Activated CD4-positive, alpha-beta T cell treated with anti-CD3 and anti-CD28 coated beads, Interleukin-2, amount 10 ng/mL, durations not matched to agents 24 days and 14 days (primary cell): ENCODE data around the gene CD101. TPM values are rescaled to one million over a fixed set of nuclear protein-coding genes. Genes with fewer than 3 reads are reported as not detected.
"Not testable (repeated sequence)": the region's sequence is repeated elsewhere in the genome, so short reads cannot be mapped to it uniquely, and the experiment has no call there.

ENCODE experiments used
- DNase-seq: peaks from one replicate; pipeline ENCODE4 v3.0.0; 2022
- H3K27ac Mint-ChIP-seq: one replicate; pipeline ENCODE4 v1.8.0; 2022; ENCODE audit warnings: mild to moderate bottlenecking, mixed read lengths
- H3K27me3 Mint-ChIP-seq: one replicate; pipeline ENCODE4 v1.8.0; 2022; ENCODE audit warnings: mixed read lengths
- H3K36me3 Mint-ChIP-seq: one replicate; pipeline ENCODE4 v1.8.0; 2022; ENCODE audit warnings: low read depth, mild to moderate bottlenecking, mixed read lengths
- H3K4me1 Mint-ChIP-seq: one replicate; pipeline ENCODE4 v1.8.0; 2021; ENCODE audit warnings: mixed read lengths
- H3K4me3 Mint-ChIP-seq: one replicate; pipeline ENCODE4 v1.8.0; 2022; ENCODE audit warnings: mild to moderate bottlenecking, moderate library complexity, mixed read lengths
- H3K9me3 Mint-ChIP-seq: one replicate; pipeline ENCODE4 v1.8.0; 2021; ENCODE audit warnings: mixed read lengths
- intact Hi-C: fragments of 100-400 bp; cut with micrococcal nuclease; formaldehyde crosslinking; loops from one replicate; pipeline ENCODE4 v1.15.1; 2023
- total RNA-seq: library from RNA; stranded (reverse); gene quantifications from 2 replicates; pipeline ENCODE4 v1.2.3, GENCODE V29; 2022

The CD101 gene
- total RNA-seq, 1 donor from 2014 or later, result 0.82 TPM

DNA sequence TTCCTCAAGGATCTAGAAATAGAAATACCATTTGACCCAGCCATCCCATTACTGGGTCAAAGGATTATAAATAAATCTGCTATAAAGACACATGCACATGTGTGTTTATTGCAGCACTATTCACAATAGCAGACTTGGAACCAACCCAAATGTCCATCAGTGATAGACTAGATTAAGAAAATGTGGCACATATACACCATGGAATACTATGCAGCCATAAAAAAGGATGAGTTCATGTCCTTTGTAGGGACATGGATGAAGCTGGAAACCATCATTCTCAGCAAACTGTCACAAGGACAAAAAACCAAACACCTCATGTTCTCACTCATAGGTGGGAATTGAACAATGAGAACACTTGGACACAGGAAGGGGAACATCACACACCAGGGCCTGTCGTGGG, 21.3 kb upstream of the CD101 start:
- H3K4me3 Mint-ChIP-seq, H3K27ac Mint-ChIP-seq: not testable (repeated sequence)

DNA sequence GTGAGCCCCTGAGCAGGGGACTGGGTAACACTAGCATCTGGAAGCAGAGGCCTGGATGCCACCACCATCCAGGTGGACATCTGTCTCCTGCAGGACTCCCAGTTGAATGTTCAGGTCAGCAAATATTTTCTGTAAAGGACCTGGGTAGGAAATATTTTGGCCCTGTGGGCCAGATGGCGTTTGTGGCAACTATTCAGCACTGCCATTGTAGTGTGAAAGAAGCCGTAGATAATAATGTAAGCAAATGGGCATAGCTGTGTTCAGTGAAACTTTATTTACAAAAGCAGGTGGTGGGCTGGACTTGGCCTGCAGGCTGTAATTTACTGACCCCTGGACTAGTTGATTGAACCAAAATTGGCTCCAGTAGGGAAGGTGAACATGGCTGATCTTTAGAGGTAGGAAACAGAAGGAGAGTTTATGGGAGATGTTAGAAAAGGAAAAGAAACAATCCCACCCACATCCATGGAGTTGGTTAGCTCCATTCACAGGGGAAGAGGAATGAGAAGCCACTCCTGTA, 20.0 kb upstream of the CD101 start:
- Mint-ChIP-seq H3K27ac (no peak overlapping the region), H3K27me3 (peaks cover 2% of the 10 kb centered on the region), H3K4me3 (no peak overlapping the region), H3K4me1 (peaks cover 9% of the 10 kb centered on the region), H3K36me3 (peaks cover 6% of the 10 kb centered on the region), H3K9me3 (peaks cover 6% of the 10 kb centered on the region)
- no peak for DNase-seq
- intact Hi-C loops, result no loop called here

More for the DNA sequence above, 21.3 kb upstream of the CD101 start:
- intact Hi-C loops, H3K27me3 Mint-ChIP-seq, DNase-seq, H3K4me1 Mint-ChIP-seq: not testable (repeated sequence)
- Mint-ChIP-seq H3K9me3 (peaks cover 11% of the 10 kb centered on the region), H3K36me3 (peaks cover 15% of the 10 kb centered on the region)

DNA sequence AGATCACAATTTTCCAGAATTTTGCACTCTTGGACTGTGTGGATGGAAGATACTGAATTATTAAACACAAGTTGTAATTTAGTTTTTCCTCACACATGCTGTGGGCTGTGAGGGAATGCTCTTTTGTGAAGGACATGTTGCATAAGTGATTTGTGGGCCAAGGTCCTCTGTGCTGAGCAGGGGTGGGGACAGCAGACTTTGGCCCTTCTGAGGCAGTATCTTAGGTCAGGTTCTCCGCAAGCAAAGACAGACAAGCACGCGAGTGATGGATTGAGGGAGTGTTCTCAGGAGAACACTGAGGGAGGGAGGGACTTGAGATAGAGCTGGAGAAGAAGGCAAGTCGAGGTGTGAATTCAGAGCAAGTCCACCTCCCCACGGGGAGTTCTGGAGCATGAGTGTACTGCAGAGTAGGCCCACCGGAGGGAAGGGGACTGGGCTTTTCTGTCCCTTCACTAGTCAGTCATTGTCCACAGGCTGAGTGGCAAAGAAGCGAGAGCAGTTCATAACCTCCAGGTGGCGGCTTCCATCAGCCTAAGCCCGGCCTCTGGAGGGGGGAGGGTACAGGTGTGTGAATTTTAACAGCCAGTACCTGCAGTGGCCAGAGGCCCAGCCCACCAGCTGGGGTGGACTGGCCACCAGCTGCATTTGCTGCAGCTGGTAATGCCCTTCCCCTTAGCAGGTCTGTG, 19.1 kb upstream of the CD101 start:
- H3K36me3 Mint-ChIP-seq, result peaks cover 5% of the 10 kb centered on the region
- no peaks in the 10 kb centered on the region for H3K27me3 Mint-ChIP-seq
- H3K4me1 Mint-ChIP-seq, result peaks cover 18% of the 10 kb centered on the region
- no peak overlapping the region for H3K27ac Mint-ChIP-seq
- no peak overlapping the region for H3K4me3 Mint-ChIP-seq
- H3K9me3 Mint-ChIP-seq, result peaks cover 2% of the 10 kb centered on the region
- no peak for DNase-seq
- intact Hi-C loops, result no loop called here

DNA sequence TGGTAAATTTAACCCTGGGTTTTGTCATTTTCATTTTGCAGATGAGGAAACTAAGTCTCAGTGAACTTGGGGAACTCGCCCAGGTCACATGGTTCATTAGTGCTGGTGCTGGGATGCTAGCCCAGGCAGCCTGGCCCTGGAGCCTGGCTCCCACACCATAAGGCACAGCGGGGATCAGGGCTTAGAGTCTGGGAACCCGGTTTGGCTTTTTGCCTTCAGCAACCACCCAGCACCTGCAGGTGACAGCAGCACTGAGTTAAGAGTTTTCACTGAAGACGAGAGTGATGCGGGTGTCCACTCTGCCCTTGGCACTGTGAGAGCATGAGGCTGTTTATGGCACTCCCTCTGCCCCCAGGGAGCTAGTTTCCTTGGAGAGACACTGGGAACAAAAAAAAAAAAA, 18.4 kb upstream of the CD101 start:
- H3K4me1 Mint-ChIP-seq, result peaks cover 23% of the 10 kb centered on the region
- no peak overlapping the region for H3K27ac Mint-ChIP-seq
- no peak for DNase-seq
- H3K36me3 Mint-ChIP-seq, result peaks cover 6% of the 10 kb centered on the region
- no peak overlapping the region for H3K4me3 Mint-ChIP-seq
- intact Hi-C loops, result no loop called here
- H3K27me3 Mint-ChIP-seq, result no peaks in the 10 kb centered on the region
- H3K9me3 Mint-ChIP-seq, result no peaks in the 10 kb centered on the region

DNA sequence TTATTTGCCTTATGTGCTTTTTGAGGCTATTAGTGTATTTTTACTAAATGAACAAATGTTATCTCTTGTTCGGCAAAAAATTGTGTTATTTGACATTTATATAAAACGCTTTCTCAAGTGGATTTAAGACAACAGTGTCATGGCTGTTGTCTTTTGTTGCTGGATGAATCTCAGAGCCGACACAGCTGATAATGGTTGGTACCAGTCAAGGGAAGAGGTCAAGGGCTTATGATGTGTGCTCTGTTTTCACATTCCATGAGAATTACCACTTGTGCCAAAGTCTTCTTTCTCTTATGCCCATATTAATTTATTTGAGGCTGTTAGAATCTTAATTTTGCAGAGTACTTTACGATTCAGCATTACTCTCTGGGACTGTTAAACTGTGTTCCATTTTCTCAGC, 17.9 kb upstream of the CD101 start:
- DNase-seq, result no peak
- Mint-ChIP-seq H3K4me3 (no peak overlapping the region), H3K27me3 (no peaks in the 10 kb centered on the region), H3K27ac (no peak overlapping the region), H3K36me3 (peaks cover 6% of the 10 kb centered on the region), H3K9me3 (no peaks in the 10 kb centered on the region), H3K4me1 (peaks cover 26% of the 10 kb centered on the region)
- intact Hi-C loops, result no loop called here

DNA sequence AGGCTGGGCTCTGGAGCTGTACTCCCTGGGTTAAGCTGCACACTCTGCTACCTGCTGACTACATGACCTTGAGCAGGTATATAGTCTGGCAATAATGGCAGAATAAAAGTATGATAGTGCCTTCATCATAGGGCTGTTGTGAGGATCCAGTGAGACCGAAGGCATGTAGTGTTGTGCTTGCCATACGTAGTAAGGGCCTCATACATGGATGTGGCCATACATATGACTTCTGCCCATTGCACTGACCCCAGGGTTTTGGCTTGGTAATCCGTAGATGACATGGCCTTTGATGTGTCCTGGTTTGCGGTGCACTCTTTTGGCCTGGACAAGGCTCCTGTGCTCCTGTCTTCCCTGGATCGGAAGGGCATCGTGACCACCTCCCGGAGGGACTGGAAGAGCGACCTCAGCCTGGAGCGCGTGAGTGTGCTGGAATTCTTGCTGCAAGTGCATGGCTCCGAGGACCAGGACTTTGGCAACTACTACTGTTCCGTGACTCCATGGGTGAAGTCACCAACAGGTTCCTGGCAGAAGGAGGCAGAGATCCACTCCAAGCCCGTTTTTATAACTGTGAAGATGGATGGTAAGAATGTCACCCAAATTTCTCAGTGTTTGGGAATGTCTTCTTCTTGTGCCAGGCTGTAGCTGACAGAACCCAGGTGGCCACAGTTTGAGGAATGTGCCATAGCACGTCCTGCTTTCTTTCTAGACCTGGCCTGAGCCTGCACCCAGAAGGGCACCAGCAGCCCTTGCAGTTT, 17.0 kb upstream of the CD101 start:
- H3K36me3 Mint-ChIP-seq, result peaks cover 6% of the 10 kb centered on the region
- intact Hi-C loops, result no loop called here

DNA sequence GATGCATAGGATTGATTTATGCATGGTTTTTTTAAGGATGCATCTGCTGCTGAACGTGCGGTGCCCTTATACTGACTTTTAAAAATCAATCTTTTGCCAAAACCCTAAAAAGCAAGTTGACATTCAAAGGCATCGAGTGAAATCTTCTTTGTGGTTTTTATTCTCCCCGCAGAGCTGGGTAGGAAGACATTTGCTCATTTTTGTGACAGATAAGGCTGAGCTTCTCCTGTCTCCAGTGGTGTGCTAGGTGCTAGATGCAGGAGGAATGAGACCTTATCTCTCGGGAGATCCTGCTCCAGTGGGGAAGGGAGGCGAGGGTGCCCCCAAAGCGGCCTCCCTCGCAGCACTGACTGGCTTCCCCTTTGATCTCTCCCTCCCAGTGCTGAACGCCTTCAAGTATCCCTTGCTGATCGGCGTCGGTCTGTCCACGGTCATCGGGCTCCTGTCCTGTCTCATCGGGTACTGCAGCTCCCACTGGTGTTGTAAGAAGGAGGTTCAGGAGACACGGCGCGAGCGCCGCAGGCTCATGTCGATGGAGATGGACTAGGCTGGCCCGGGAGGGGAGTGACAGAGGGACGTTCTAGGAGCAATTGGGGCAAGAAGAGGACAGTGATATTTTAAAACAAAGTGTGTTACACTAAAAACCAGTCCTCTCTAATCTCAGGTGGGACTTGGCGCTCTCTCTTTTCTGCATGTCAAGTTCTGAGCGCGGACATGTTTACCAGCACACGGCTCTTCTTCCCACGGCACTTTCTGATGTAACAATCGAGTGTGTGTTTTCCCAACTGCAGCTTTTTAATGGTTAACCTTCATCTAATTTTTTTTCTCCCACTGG, 14.9 kb upstream of the CD101 start:
- Mint-ChIP-seq H3K27ac (peak overlapping the region; percentile 98), H3K36me3 (peaks cover 10% of the 10 kb centered on the region), H3K27me3 (no peaks in the 10 kb centered on the region), H3K4me1 (peaks cover 31% of the 10 kb centered on the region), H3K9me3 (no peaks in the 10 kb centered on the region), H3K4me3 (peak overlapping the region; percentile 89)
- DNase-seq, result peak; percentile 80
- intact Hi-C loops, result loop anchor here (2.0 kb wide), 2 partner anchors 222 to 250 kb away; no protein-coding TSS in a partner anchor

More for the DNA sequence above, 17.0 kb upstream of the CD101 start:
- Mint-ChIP-seq H3K27me3 (no peaks in the 10 kb centered on the region), H3K9me3 (no peaks in the 10 kb centered on the region), H3K4me3 (no peak overlapping the region), H3K27ac (no peak overlapping the region), H3K4me1 (peaks cover 26% of the 10 kb centered on the region)
- no peak for DNase-seq

DNA sequence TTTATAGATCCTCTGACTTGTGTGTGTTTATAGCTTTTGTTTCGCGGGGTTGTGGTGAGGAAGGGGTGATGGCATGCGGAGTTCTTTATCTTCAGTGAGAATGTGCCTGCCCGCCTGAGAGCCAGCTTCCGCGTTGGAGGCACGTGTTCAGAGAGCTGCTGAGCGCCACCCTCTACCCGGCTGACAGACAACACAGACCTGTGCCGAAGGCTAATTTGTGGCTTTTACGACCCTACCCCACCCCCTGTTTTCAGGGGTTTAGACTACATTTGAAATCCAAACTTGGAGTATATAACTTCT, 14.4 kb upstream of the CD101 start:
- peak; percentile 89 for DNase-seq
- Mint-ChIP-seq H3K4me3 (peak overlapping the region; percentile 89), H3K9me3 (no peaks in the 10 kb centered on the region), H3K27me3 (no peaks in the 10 kb centered on the region), H3K36me3 (peaks cover 11% of the 10 kb centered on the region), H3K4me1 (peaks cover 35% of the 10 kb centered on the region), H3K27ac (peak overlapping the region; percentile 98)
- intact Hi-C loops, result loop anchor here (2.0 kb wide), 2 partner anchors 222 to 250 kb away; no protein-coding TSS in a partner anchor

DNA sequence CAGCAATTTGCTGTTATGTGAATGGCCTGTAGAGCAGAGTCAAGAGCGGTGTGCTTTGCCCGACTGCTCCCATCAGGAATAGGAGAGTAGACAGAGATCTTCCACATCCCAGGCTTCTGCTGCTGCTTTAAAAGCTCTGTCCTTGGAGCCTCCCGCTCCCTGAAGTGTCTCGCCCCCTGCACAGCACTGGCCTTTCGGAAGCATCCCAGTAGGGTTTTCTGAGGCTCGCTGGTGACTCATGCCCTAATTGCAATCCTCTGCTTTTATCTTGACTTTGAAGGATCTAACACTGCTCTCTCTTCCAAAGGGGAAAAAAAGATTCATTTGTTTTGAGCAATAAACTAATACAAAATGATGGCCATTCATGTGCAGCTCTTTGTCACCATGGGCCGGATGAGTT, 13.3 kb upstream of the CD101 start:
- no peak overlapping the region for H3K27ac Mint-ChIP-seq
- H3K36me3 Mint-ChIP-seq, result peaks cover 11% of the 10 kb centered on the region
- peaks cover 35% of the 10 kb centered on the region for H3K4me1 Mint-ChIP-seq
- H3K9me3 Mint-ChIP-seq, result peaks cover 5% of the 10 kb centered on the region
- intact Hi-C loops, result no loop called here
- no peak for DNase-seq
- no peak overlapping the region for H3K4me3 Mint-ChIP-seq
- H3K27me3 Mint-ChIP-seq, result no peaks in the 10 kb centered on the region

DNA sequence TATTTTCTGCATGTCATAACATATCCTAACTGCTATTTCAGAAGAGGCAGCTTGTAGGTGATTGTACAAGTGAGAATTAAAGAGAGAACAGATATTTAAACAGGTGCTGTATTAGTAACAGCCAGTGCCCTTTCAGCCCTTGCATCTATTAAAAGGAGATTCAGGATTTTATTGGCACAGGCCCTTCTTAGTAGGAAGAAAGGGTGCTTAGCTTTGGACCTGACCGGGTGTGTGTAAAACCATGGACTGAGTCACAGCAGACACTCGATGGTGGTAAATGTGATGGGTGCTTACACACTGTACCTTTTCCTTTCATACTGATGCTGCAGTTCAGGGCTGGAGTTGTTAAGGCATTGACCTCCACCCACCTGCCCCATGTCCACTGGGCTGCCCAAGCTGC, 12.7 kb upstream of the CD101 start:
- H3K36me3 Mint-ChIP-seq, result peaks cover 13% of the 10 kb centered on the region
- no peak overlapping the region for H3K4me3 Mint-ChIP-seq
- DNase-seq, result no peak
- H3K27ac Mint-ChIP-seq, result no peak overlapping the region
- H3K27me3 Mint-ChIP-seq, result no peaks in the 10 kb centered on the region
- H3K9me3 Mint-ChIP-seq, result peaks cover 12% of the 10 kb centered on the region
- intact Hi-C loops, result no loop called here
- H3K4me1 Mint-ChIP-seq, result peaks cover 35% of the 10 kb centered on the region

DNA sequence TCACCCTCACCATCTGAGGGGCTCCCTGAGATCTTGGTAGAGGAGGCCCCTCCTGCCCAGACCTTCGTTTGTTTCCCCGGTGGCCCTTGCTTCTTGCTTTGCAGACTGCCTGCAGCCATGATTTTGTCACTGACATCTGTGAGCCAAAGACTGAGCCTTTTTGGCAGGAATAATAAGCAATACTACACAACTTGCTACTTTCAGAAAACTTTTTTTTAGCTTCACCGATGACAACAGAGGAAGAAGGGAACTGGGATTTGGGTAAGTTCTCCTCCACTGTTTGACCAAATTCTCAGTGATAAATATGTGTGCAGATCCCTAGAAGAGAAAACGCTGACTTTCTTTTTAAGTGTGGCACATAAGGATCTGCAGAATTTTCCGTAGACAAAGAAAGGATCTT, 11.7 kb upstream of the CD101 start:
- Mint-ChIP-seq H3K27me3 (no peaks in the 10 kb centered on the region), H3K27ac (no peak overlapping the region), H3K36me3 (peaks cover 10% of the 10 kb centered on the region), H3K4me1 (peaks cover 33% of the 10 kb centered on the region), H3K9me3 (peaks cover 13% of the 10 kb centered on the region), H3K4me3 (no peak overlapping the region)
- intact Hi-C loops, result no loop called here
- DNase-seq, result no peak

DNA sequence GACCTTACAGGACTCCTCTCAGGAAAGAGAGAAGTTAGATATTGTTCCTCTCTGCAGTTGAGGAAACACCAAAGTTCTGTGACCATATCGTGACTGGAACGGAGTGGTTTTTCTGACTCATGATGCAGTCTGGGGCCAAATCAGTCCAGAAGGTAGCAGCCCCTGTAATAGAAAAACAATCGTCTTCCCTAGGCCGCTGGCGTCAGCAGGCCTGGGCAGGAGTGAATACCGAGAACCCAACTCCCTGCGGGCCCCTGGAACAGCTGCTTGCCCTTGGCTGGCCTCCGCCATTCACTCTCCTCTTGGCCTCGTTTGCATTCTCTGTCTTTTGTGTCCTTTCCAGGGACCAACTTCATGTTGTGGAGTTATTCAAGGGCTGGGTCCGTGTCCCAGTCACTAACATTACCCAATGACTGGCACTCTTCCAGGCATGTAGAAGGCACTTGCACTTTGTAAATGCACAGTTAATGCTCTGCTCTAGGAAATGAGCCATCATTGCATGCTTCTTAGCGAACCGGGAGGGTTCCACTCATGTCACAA, 10.9 kb upstream of the CD101 start:
- H3K4me1 Mint-ChIP-seq, result peaks cover 33% of the 10 kb centered on the region
- DNase-seq, result no peak
- H3K27me3 Mint-ChIP-seq, result no peaks in the 10 kb centered on the region
- peaks cover 10% of the 10 kb centered on the region for H3K36me3 Mint-ChIP-seq
- no peak overlapping the region for H3K4me3 Mint-ChIP-seq
- intact Hi-C loops, result no loop called here
- H3K9me3 Mint-ChIP-seq, result peaks cover 18% of the 10 kb centered on the region
- no peak overlapping the region for H3K27ac Mint-ChIP-seq

DNA sequence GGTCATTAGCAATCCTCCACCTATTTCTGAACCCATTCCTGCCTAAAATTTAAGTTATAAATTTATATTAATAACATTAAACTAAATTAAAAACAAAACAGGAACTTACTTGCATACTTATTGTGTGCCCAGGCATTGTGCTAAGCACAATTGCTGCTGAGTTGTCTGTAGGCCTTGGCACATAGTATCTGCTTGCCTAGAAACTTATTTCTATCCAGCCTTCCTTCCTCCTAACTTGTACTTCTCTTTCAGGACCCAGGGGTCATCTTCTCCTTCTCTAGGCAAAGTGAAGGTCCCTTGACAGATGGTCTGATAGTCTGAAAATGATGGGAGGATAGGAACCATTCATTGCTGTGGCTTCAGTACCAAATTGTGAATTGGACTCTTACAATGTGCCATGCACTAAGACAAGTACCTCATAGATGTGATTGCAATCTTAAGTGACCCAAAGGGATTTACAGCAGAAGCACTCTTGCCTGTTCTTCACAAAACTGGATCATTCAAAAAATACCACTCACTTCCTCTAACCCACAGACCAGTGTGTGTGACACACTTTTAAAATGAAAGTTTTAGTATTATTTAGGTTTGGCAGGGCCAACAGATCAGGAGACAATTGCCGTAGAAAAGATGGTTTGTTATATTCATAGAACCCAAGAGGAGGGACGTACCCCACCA, 10.3 kb upstream of the CD101 start:
- H3K36me3 Mint-ChIP-seq, result peaks cover 10% of the 10 kb centered on the region
- no peaks in the 10 kb centered on the region for H3K27me3 Mint-ChIP-seq
- H3K9me3 Mint-ChIP-seq, result peaks cover 18% of the 10 kb centered on the region
- DNase-seq, result no peak
- no peak overlapping the region for H3K27ac Mint-ChIP-seq
- H3K4me1 Mint-ChIP-seq, result peaks cover 29% of the 10 kb centered on the region
- intact Hi-C loops, result no loop called here
- no peak overlapping the region for H3K4me3 Mint-ChIP-seq
